Panc1 (cell line): ENCODE results near the gene ADGRV1. TPM values are rescaled to one million over a fixed set of nuclear protein-coding genes. Genes with fewer than 3 reads are reported as not detected.

Source experiments
- ATAC-seq: fragments of 200-7000 bp; cut with Tn5 transposase; 2 replicates; pipeline ENCODE4 v1.9.1; 2020; ENCODE audit warnings: mild to moderate bottlenecking, moderate library complexity
- BruUV-seq: library from RNA; stranded (reverse); fragments of 400-500 nt; replicated peaks from 2 replicates; lab custom pipeline; 2021; lab: Mats Ljungman, UMichigan
- CTCF ChIA-PET: fragments of 300-600 bp; sonication (Branson Sonifier 250); formaldehyde crosslinking; loops from one replicate; lab custom pipeline; 2022; ENCODE audit warnings: antibody characterized with exemption; lab: Charles Lee
- POLR2A ChIA-PET: fragments of 300-600 bp; sonication (Branson Sonifier 250); formaldehyde crosslinking; loops from one replicate; lab custom pipeline; 2022; ENCODE audit warnings: antibody characterized with exemption; lab: Charles Lee
- DNase-seq: peaks from one replicate; pipeline ENCODE4 v3.0.0-alpha.2; 2010; ENCODE audit warnings: low read depth, low spot score
- H3K27ac ChIP-seq: 2 replicates; pipeline ENCODE4 v1.5.1; 2011; ENCODE audit warnings: mild to moderate bottlenecking, low read length, inconsistent platforms
- H3K27me3 ChIP-seq: fragments of 200-500 bp; sonication (Bioruptor generic); 2 replicates; pipeline ENCODE4 v1.6.0; 2014; ENCODE audit warnings: low read length, inconsistent platforms; ENCODE audit not compliant: control insufficient read depth, insufficient read depth
- H3K36me3 ChIP-seq: fragments of 200-500 bp; sonication (Bioruptor generic); 2 replicates; pipeline ENCODE4 v1.5.1; 2014; ENCODE audit warnings: inconsistent platforms, mild to moderate bottlenecking, low read length, moderate library complexity; ENCODE audit not compliant: control insufficient read depth, insufficient read depth
- H3K4me1 ChIP-seq: 2 replicates; pipeline ENCODE4 v1.5.1; 2011; ENCODE audit warnings: inconsistent platforms, mild to moderate bottlenecking, low read length, moderate library complexity; ENCODE audit not compliant: control insufficient read depth, insufficient read depth
- H3K4me3 ChIP-seq, 2 experiments: 2 replicates each; pipeline ENCODE4 v1.5.1; 2011 to 2012; ENCODE audit warnings: low read depth in 2 of 2, low read length in 2 of 2, mild to moderate bottlenecking in 2 of 2, inconsistent platforms in 1 of 2, moderate library complexity in 1 of 2
- H3K9me3 ChIP-seq: fragments of 200-500 bp; sonication (Bioruptor generic); 2 replicates; pipeline ENCODE4 v1.5.1; 2014; ENCODE audit warnings: low read depth, mild to moderate bottlenecking, inconsistent platforms, low read length, moderate library complexity; ENCODE audit not compliant: control insufficient read depth, insufficient read depth
- POLR2AphosphoS5 ChIP-seq: IDR thresholded peaks from 2 replicates; pipeline ENCODE4 v1.6.1; 2012; ENCODE audit warnings: mild to moderate bottlenecking, low read depth, low read length, moderate library complexity
- REST ChIP-seq, 2 experiments: IDR thresholded peaks; 2 replicates each; pipeline ENCODE4 v1.6.1; 2011 to 2012; ENCODE audit warnings: low read depth in 2 of 2, control low read depth in 1 of 2, low read length in 1 of 2, mild to moderate bottlenecking in 1 of 2, moderate library complexity in 1 of 2; ENCODE audit not compliant: insufficient read depth in 1 of 2
- SIN3A ChIP-seq: IDR thresholded peaks from 2 replicates; pipeline ENCODE4 v1.6.1; 2012; ENCODE audit warnings: low read depth, mild to moderate bottlenecking, low read length, moderate library complexity, borderline replicate concordance; ENCODE audit not compliant: insufficient read depth
- TCF7L2 ChIP-seq: IDR thresholded peaks from 2 replicates; pipeline ENCODE4 v1.6.1; 2011; ENCODE audit warnings: mild to moderate bottlenecking, low read depth, low read length, inconsistent platforms
- in situ Hi-C: cut with HindIII; loops from 2 replicates; pipeline ENCODE4 v1.10.0; 2016; ENCODE audit warnings: low sequenced_read_pairs, low pct_unique_long_range_greater_than_20kb
- intact Hi-C: fragments of 100-400 bp; cut with micrococcal nuclease; formaldehyde crosslinking; loops from one replicate; pipeline ENCODE4 v1.10.0; 2022; ENCODE audit not compliant: unreplicated experiment
- total RNA-seq: library from RNA; stranded (reverse); gene quantifications from one replicate; pipeline ENCODE4 v1.2.1, GENCODE V29; 2021; ENCODE audit not compliant: unreplicated experiment
- TF ChIP-seq, protein P1 (sequence below): fragments of 450-650 bp; IDR thresholded peaks from 2 replicates; pipeline ENCODE4 v1.5.1; 2017; ENCODE audit warnings: mild to moderate bottlenecking

The ADGRV1 gene
- total RNA-seq, 1 experiment from 2014 or later, result 0.49 TPM

DNA sequence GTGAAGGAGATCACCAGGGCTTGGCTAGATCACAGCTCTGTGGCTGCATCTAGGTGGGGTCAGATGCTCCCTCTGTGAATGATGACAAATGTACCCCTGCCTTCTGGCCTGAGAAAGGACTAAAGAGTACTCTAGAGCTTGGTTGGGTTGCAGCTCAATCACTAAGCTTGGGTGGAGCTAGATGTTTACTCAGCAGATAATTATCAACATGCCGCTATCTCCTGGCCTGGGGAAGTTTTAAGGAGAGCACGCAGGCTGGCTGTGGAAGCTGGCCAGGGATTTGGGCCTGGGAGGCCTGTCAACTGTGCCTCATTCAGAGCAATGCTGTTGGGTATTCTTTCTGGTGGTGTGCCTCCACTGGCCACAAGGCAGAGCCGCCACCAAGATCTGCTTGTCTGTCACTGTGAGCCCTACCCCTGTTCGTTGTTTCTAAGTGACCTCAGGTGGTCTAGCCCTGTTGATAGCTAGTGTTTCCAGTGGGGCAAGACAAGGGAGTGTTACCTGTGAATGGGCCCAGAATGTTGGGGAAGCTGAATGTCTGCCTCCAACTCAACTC is 181.7 kb downstream of the ADGRV1 start:
- in situ Hi-C loops, result no loop called here
- POLR2A ChIA-PET, result no interaction called here
- Histone ChIP-seq H3K36me3 (no peaks in the 10 kb centered on the region), H3K9me3 (no peaks in the 10 kb centered on the region), H3K4me1 (no peaks in the 10 kb centered on the region), H3K27ac (no peak overlapping the region), H3K27me3 (peaks cover 2% of the 10 kb centered on the region; the same call in 1 of the 2 replicates), H3K4me3 (no peak overlapping the region)
- intact Hi-C loops, result no loop called here
- DNase-seq, result no peak
- TF ChIP-seq REST (IDR thresholded peaks at IDR 0.05; ENCODE audit: insufficient read depth in 1 of 2, low read depth in 2 of 2, low read length in 1 of 2) (no peak), POLR2AphosphoS5 (no peak), TCF7L2 (no peak), SIN3A (no peak)
- TF ChIP-seq, protein P1, sequence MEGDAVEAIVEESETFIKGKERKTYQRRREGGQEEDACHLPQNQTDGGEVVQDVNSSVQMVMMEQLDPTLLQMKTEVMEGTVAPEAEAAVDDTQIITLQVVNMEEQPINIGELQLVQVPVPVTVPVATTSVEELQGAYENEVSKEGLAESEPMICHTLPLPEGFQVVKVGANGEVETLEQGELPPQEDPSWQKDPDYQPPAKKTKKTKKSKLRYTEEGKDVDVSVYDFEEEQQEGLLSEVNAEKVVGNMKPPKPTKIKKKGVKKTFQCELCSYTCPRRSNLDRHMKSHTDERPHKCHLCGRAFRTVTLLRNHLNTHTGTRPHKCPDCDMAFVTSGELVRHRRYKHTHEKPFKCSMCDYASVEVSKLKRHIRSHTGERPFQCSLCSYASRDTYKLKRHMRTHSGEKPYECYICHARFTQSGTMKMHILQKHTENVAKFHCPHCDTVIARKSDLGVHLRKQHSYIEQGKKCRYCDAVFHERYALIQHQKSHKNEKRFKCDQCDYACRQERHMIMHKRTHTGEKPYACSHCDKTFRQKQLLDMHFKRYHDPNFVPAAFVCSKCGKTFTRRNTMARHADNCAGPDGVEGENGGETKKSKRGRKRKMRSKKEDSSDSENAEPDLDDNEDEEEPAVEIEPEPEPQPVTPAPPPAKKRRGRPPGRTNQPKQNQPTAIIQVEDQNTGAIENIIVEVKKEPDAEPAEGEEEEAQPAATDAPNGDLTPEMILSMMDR, result no peak
- CTCF ChIA-PET, result no interaction called here
- no peak for ATAC-seq
- BruUV-seq, result no TSS peak

DNA sequence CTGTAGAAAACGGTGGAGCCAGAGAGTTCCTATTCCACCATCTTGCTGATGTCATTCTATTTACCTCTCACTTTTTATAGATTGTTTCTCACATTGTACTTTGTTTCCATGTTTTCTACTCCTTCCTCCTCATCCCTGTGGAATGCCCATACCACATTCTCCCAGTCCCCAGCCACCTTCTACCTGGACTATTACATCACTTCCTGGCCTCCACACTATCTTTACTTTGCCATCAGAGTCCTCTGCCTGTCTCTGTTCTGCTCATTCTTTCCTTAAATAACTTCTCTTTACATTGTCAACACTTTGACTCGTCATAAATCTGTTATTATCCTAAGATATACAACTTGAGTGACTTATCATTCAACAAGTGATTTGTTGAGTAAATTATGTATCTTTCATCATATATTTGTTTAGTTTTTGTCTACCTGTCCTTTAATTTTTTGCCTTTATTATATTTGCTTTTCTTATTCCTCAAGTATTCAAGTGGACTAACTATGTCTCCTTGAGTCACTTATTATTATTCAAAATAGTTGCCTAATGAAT is 182.5 kb downstream of the ADGRV1 start:
- Histone ChIP-seq H3K4me3 (no peak overlapping the region), H3K4me1 (no peaks in the 10 kb centered on the region), H3K27ac (no peak overlapping the region), H3K27me3 (peaks cover 2% of the 10 kb centered on the region; the same call in 1 of the 2 replicates), H3K9me3 (no peaks in the 10 kb centered on the region), H3K36me3 (no peaks in the 10 kb centered on the region)
- POLR2A ChIA-PET, result no interaction called here
- in situ Hi-C loops, result no loop called here
- ATAC-seq (no peak), DNase-seq (no peak)
- CTCF ChIA-PET, result no interaction called here
- intact Hi-C loops, result no loop called here
- no TSS peak for BruUV-seq
- TF ChIP-seq TCF7L2 (no peak), SIN3A (no peak), POLR2AphosphoS5 (no peak), REST (IDR thresholded peaks at IDR 0.05; ENCODE audit: insufficient read depth in 1 of 2, low read depth in 2 of 2, low read length in 1 of 2) (no peak)
- TF ChIP-seq, protein P1, result no peak
